ENCODE measurements around the gene LEP.

LEP gene

DNA sequence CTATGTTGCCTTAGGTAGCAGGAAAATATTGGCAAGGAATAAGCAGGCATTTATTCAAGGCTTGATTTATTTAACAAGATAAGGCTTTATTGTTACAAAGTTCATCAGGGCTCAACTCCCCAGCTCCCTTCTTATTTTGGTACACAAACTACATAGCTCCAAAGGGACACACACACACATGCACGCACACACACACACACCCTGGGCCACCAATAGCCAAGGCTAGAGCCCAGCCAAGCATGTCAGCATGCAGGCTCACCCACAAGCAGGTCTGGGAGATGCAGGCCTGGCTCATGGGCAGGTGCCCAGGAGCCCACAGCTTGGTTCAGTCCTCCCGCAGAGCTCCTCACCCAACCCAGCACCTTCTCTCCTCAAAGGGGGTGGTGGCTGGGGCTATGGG lies 23.4 kb downstream of the LEP start:
- TF ChIP-seq, protein P1, sequence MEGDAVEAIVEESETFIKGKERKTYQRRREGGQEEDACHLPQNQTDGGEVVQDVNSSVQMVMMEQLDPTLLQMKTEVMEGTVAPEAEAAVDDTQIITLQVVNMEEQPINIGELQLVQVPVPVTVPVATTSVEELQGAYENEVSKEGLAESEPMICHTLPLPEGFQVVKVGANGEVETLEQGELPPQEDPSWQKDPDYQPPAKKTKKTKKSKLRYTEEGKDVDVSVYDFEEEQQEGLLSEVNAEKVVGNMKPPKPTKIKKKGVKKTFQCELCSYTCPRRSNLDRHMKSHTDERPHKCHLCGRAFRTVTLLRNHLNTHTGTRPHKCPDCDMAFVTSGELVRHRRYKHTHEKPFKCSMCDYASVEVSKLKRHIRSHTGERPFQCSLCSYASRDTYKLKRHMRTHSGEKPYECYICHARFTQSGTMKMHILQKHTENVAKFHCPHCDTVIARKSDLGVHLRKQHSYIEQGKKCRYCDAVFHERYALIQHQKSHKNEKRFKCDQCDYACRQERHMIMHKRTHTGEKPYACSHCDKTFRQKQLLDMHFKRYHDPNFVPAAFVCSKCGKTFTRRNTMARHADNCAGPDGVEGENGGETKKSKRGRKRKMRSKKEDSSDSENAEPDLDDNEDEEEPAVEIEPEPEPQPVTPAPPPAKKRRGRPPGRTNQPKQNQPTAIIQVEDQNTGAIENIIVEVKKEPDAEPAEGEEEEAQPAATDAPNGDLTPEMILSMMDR (IDR thresholded peaks at IDR 0.05; ENCODE audit: extremely low read depth, insufficient read depth, missing control alignments), result no peak
- in situ Hi-C loops (cut with MboI; ENCODE audit: low pct_unique_long_range_greater_than_20kb, low sequenced_read_pairs, unreplicated experiment), result no loop called here
- no peak for DNase-seq (ENCODE audit: low spot score)

DNA sequence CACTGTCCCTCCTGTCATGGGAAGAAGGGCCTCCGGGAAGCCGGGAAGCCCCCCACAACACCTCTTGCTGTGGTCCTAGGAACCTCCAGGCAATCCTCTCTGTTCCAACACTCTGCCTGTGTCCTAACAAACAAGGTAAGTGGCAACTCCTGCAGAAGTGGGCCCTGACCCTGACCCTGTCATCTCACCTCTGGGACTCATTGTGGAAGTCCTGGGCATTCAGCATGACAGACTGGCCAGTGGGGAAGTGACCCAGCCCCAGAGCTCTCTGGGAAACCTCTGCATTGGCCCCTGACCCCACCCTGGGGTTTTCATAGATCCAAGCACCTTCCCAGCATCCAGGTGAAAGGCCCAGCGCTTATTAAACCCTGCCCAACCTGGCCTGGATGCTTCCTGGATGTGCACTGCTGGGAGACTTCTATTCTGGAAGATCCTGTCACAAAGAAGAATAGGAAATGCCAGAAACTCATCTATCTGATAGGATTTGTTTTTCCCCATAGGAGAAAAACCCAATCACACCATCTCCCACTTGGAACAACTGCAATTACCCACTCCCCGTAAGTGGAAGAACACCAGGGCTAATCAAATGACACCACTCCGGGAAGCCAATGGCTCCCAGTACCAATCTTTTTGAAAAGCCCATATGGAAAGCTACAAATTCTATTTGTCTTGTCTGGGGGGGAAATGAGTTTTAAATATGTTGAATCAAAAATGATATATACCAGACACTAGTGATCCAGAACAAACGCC lies 24.3 kb downstream of the LEP start:
- no peak for DNase-seq (ENCODE audit: low spot score)
- TF ChIP-seq, protein P1 (IDR thresholded peaks at IDR 0.05; ENCODE audit: extremely low read depth, insufficient read depth, missing control alignments), result no peak
- in situ Hi-C loops (cut with MboI; ENCODE audit: low pct_unique_long_range_greater_than_20kb, low sequenced_read_pairs, unreplicated experiment), result no loop called here

GRCh38 chr7:128265906-128266300 lies 24.8 kb downstream of the LEP start:
- TF ChIP-seq, protein P1 (IDR thresholded peaks at IDR 0.05; ENCODE audit: extremely low read depth, insufficient read depth, missing control alignments), result no peak
- in situ Hi-C loops (cut with MboI; ENCODE audit: low pct_unique_long_range_greater_than_20kb, low sequenced_read_pairs, unreplicated experiment), result no loop called here
- DNase-seq (ENCODE audit: low spot score), result no peak

DNA sequence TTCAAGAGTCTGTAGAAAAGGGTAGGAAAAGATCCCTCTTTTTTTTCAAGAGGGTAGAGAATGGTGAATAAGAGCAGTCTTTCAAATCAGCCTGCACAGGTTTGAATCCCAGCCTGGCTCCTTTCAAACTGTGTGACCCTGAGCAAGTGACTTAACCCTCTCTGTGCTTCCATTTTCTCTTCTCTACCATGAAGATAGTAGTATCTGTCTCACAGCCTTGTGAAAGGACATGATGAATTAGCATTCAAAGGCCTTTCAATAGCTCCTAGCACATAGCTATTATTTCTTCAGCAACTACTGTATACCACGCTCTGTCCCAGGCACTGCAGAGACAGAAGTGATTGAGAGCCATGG lies 25.4 kb downstream of the LEP start:
- in situ Hi-C loops (cut with MboI; ENCODE audit: low pct_unique_long_range_greater_than_20kb, low sequenced_read_pairs, unreplicated experiment), result no loop called here
- TF ChIP-seq, protein P1 (IDR thresholded peaks at IDR 0.05; ENCODE audit: extremely low read depth, insufficient read depth, missing control alignments), result no peak
- no peak for DNase-seq (ENCODE audit: low spot score)

DNA sequence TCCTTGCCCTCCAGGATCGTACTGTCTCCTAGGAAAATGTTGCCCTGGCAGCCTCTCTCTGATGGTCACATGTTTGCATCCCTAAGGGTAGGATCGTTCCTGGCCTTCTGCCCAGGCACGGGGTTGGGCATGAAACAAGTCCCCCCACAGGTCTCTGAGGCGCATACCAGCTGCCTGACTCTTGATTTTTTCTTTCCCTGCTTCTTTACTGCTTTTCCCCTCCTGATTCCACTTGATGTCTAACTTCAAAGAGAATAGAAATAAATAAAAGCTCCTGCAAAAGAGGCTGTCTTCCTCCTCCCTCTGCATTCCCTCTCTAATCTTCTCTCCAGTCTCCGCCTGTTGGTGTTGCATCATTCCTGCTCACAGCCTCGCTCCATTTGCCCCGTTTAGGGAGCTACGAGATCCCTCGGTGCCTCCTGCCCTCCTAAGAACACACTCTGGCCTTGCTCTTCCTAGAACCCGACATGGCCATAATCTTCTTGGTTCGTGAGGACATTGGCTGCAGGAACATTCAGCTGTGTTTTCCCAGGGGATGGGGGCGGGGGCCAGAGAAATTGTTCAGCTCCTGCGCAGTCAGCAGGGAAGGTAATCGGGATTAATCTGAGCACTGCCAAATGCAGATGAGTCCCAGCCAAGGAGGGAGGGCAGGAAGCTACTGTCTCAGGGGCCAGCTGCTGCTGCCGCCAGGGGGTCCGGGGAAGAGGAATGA lies 26.0 kb downstream of the LEP start:
- no peak for DNase-seq (ENCODE audit: low spot score)
- in situ Hi-C loops (cut with MboI; ENCODE audit: low pct_unique_long_range_greater_than_20kb, low sequenced_read_pairs, unreplicated experiment), result no loop called here

GRCh38 chr7:128267595-128267924 lies 26.5 kb downstream of the LEP start:
- TF ChIP-seq, protein P1 (IDR thresholded peaks at IDR 0.05; ENCODE audit: extremely low read depth, insufficient read depth, missing control alignments), result no peak
- no peak for DNase-seq (ENCODE audit: low spot score)
- in situ Hi-C loops (cut with MboI; ENCODE audit: low pct_unique_long_range_greater_than_20kb, low sequenced_read_pairs, unreplicated experiment), result no loop called here

More for the DNA sequence above, 26.0 kb downstream of the LEP start:
- TF ChIP-seq, protein P1 (IDR thresholded peaks at IDR 0.05; ENCODE audit: extremely low read depth, insufficient read depth, missing control alignments), result no peak

All from GM13977 (cell line).